HS-27A (cell line): Measurements from ENCODE around the gene HIVEP3.

Experiments used
- DNase-seq: peaks from one replicate; pipeline ENCODE4 v3.0.0-alpha.2; 2012; ENCODE audit warnings: low read depth, missing footprints

Gene HIVEP3

DNA sequence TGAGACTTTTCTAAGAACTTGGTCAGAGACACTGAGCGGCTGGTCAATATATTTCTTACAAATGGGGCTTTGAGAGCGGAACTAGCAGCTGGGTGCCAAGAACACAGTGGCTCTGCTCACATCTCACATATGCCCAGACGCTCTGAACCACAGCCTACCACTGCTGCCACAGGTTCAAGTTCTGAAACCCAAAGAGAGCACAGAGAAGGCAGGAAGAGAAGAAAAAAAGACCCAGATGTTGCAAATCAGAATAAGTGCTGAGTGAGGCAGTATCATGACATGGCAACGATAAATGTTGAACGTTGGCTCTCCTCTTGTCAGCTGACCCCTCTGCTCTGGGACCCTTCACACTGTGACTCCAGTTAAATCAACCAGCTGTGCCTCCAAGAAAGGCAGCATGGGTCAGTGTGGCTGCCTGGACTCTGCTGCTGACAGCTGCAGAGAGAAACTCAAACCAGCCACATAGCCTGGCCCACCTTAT lies 26.4 kb downstream of the HIVEP3 start:
- DNase-seq, result no peak

DNA sequence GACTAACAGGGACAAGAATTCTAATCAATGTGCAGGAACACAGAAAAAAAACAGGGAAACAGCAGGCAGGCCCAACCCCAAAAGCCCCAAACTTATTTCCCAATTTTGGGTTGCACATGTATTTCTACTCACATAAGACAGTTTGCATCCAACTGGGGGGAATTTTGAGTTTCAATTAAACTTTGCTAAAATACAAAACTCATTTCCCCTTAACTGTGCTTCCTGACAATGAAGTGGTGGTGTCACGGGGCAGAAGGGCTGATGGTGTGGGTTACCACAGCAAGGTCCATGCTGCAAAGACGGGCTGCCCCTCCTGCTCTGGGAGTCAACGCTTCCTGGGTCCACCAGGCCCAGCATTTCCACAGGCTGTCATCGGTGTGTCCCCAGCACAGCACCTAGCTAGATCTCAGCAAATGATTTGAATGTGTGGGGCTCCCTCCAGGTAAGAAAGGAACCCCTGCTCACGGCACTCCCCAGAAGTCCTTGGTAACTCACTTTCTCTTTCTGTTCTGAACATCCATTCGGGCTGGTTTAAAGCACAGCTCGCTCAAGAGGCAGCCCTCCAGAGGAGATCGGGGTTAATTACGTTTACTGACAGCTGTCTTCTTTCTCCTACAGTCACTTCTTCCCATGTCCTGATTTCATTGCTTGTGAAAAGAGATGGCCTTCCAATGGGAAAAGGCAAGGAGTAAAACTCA lies 27.4 kb downstream of the HIVEP3 start:
- DNase-seq, result no peak

DNA sequence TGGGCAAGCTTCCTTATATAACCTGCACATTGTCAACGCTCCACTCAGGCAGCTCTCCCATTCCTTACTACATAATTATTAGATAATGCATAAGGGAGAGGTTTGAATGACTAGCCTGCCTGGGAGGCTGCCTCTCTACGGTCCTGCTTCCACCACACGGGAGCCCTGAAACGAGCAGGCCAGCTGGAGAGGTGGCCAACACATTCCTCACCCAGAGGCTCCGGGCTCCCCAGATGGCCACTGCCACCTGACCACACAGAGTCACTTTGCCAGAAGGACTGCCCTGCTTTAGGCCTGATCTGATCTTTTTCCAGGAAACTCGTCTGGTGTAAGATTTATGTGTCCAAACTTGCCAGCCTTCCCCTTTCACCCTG lies 27.9 kb downstream of the HIVEP3 start:
- DNase-seq, result no peak

DNA sequence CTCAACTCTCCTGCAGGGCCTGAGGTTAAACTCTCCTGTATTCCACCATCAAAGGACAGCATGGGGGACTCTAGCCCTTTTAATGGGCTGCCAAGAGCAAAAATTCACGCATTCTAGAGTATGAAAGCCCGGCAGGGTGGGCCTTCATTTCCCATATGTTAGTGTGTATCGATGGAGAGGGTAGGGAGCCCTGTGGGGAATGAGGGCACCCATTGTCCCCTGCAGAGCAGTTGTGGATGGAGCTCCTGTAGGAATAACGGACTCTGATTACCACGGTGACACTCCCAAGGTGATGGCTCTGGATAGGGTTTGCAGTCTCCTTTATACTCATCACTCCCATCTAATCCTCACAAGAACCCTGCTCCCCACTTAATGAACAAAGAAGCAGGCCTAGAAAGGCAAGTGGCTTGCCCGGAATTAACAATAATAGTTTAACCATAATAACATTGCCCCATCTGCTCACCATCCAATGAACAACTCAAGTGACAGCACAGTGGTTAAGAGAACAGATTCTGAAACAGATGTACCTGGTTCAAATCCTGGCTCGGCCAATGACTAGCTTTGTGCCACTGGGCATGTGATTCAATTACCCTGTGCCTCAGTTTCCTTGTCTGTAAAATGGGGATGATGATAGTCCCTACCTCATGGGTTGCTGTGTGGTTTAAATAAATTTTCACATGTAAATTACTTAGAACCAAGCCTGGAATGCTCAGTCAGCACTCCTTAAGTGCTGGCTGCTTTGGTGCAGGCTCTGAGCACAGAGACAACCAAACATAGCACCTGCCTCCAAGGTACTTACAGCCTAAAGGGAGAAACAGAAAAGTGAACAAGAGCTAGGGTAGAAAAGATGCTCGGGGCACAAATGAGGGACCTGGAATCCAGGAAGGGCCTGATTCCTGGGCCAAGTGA lies 29.0 kb downstream of the HIVEP3 start:
- no peak for DNase-seq

DNA sequence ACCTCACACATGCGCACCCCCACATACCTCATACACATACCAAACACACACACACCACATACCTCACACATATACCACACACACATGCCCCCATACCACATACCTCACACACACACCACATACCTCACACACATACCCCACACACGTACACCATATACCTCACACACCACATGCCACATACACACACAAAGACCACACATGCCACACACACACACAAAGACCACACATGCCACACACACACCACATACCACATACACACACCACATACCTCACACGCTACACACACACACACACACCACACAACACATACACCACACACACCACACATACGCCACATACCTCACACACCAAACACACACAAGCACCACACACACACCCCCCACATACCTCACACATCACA lies 30.0 kb downstream of the HIVEP3 start:
- DNase-seq, result no peak

DNA sequence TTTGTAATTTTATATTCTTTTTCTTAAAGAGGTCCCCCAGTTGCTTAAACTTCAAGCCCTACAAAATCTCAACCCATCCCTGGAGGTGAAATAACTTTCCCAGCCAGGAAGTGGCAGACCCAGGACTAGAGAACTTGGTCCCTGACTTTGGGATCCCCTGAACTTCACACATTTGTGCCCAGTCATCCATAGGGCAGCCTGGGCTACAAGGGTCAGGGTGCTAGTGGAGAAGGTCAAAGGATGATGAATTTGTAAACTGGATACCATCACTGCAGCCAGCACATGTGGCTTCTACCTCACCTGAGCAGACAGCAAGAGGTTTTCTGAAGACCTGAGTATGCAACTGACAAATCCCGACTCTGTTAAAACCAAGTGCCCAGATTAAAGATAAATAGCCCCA lies 31.4 kb downstream of the HIVEP3 start:
- DNase-seq, result no peak

DNA sequence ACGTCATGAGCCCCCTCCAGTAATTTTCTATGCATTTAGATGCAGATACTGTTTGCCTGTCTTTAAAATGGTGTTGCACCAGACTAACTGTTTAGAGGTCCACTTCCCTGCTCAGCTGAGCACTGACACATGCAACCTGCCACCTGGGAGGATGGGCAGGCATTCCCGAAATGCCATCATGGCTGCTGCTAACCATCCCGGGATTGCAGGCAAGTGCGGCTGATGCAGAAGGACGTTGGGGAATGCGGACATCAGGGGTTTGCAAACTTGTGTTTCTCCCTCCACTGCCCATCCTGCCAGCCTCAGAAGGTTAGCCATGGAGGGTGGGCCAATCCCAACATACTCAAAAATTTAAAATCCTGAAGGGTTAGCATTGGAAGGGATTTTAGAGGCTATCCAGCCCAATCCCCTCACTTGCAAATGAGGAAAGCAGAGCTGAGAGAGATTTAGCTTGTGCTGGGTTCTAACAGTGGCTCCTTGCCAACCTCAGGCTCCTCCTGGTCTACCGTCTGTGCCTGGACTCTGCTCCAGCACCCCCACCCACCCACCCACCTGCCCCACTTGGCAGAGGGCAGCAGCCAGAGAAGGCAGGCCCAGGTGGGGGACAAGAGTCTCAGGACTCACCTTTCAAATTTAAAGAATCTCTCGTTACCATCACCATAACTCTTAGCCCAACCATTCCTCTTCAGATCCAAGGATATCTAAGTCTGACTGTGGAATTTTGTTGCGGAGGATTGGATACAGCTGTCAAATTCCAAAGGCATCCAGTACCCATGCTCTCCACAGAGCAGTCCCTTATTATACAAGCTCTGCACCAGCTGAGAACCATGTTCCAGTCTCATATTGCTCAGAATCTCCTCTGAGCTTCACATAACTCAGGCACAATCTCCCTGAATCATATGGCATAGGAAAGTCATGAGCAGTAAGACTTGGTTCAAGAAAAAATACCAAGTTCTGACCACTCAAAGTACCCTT lies 34.2 kb downstream of the HIVEP3 start:
- DNase-seq, result no peak

DNA sequence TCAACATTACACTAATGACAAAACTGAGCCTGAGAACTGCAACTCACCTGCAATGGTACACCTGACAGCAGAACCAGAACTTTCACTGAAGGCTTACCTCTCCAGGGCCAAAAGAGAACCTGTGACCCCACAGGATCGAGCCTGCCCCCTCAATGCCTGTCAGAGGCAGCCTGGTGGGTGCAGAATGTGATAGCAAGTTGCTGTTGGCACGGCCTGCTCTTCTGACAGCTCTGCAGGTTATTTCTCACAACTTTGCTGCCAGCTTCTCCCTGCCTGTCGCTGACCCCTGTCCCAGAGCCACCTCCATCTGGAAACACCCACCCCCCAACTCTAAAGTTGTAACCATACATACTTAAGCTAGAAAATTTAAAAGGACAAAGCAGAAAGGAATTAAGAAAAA lies 35.2 kb downstream of the HIVEP3 start:
- DNase-seq, result no peak

DNA sequence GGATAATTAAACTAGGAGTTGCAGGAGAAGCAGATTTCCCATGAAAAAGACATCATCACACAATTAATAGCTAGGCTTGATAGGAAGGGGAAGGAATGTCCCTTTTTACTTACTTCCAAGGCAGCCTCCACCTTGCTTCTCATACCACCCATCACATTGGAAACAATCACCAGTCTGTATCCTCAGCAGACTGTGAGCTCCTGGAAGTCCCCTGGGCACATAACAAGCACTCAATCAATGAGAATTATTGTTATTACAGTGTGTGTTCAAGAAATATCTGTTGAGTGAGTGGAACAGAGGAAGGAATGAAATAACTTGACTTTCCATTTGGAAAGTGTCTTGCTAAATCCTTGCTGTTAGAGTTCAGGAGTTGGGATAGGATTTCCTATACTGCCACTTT lies 36.2 kb downstream of the HIVEP3 start:
- DNase-seq, result no peak

DNA sequence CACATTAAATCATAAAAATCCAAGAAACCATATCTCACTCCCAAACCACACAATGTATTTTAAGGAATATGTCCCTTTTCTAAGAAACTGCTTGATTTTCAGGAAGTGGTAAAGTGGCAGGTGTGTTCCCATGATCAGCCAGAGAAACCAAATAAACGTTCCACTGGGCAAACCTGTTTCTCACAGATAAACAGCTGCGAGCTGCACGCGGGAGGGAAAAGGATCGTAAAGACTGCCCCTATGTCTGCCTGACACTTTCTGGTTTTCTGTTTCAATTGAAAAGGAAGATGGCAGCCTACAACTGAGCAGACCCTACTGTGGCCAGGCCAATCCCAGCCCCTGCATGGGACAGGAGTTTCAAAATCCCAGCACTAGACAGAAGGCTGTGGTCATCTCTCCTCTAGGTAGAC lies 36.6 kb downstream of the HIVEP3 start:
- DNase-seq, result no peak

DNA sequence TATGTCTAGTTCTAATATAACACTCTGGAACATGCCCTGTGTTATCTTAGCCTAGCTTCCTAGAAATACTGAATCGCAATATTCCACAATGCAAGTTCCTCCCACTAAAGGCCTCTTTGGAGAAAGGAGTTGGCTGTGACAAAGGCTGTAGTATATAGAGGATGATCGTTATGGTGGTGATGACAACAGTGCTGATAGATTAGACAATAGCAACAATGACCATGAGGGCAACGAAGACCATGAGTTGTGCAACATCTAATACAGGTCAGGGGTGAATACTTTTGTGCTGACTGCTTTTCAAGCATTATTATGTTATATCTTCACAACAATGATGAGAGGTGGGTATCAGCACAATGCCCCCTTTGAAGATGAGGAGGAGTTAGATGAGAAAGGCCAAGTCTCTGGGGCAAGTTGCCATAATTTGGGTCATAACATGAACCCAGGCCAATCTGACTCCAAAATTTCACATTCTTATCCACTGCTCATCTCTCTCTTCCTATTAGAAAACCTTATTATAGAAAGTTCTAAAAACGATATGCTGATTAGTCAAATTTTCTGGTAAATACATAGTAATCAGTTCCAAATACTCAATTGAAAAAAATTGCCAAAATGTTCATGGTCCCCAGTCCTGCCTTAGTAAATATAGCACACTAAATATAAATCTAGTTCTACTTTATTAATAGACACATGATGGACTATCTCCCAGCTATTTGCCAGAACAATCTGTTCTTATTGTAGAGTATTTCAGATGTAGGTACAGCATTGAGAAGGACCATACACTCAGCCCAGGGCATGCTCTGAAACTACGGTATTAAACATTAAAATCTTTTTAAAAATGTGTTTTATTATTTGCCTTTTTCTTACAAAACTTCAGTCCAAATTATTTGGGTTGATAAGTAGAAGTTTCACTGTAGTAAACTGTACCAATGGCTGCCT lies 37.5 kb downstream of the HIVEP3 start:
- no peak for DNase-seq

DNA sequence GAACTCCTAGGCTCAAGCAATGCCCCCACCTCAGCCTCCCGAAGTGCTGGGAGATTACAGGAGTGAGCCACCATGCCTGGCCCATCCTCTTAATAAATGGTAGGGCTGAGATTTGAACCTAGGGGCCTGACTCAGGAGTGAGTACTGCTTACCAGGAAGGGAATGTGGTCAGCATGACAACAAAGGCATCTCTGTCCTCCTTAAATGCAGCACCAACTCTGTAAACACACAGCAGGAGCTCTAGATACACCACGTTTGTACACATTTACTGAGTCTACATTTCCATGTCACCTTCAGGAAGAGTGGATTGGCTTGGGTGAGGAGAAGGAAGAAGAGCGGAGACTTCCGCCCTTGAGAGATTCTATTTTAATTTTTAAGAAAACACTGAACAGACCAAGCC lies 38.5 kb downstream of the HIVEP3 start:
- DNase-seq, result no peak

DNA sequence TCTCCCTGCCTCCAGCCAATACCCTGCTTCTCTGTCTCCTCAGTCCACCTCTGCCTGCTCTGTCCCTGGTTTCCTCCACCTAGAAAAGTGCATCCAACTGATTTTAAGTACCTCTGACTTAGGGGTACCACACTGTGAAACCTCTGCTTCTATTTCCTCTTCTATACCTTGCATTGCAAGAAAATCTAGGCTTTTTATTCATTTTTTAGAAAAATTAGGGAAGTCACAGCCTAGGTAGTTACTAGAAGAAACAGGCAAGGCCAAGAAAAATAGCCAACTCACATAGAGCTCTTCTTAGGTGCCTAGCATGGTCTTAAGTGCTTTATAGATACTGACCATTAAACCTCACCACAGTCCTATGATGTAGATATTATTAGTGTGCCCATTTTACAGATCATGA lies 39.1 kb downstream of the HIVEP3 start:
- DNase-seq, result no peak

DNA sequence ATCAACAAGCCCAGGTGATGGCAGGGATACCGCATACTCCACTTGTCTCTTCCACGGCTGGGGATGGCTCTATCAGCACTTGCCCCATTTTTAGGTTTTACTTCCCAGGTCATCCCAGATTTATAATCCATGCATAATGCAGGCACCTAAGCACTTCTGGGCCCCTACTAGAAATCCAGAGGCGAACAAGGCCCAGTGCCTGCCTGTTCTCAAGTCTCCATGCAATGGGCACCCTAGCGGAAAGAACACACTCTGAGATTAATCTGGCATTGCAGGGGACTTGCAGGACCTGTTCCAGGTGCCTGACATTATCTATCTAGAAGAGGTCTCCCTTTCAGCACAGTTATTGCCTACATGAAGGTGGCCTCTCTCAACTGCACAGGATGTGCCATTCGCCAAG lies 39.8 kb downstream of the HIVEP3 start:
- DNase-seq, result no peak

DNA sequence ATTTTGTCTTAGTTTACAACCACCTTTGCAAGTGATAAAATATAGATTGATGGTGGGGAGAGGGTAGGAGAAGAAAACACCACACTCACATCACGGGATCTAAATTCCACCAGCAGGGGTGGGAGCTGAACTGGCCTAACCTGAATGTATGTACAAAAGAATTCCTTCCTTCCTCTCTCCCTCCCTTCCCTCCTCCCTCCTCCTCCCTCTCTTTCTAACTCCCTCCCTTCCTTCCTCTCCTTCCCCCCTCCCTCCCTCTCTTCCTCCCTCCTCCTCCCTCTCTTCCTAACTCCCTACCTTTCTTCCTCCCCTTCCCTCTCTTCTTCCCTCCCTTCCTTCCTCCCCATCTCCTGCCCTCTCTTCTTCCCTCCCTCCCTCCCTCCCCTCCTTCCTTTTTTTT lies 40.2 kb downstream of the HIVEP3 start:
- DNase-seq, result no peak

DNA sequence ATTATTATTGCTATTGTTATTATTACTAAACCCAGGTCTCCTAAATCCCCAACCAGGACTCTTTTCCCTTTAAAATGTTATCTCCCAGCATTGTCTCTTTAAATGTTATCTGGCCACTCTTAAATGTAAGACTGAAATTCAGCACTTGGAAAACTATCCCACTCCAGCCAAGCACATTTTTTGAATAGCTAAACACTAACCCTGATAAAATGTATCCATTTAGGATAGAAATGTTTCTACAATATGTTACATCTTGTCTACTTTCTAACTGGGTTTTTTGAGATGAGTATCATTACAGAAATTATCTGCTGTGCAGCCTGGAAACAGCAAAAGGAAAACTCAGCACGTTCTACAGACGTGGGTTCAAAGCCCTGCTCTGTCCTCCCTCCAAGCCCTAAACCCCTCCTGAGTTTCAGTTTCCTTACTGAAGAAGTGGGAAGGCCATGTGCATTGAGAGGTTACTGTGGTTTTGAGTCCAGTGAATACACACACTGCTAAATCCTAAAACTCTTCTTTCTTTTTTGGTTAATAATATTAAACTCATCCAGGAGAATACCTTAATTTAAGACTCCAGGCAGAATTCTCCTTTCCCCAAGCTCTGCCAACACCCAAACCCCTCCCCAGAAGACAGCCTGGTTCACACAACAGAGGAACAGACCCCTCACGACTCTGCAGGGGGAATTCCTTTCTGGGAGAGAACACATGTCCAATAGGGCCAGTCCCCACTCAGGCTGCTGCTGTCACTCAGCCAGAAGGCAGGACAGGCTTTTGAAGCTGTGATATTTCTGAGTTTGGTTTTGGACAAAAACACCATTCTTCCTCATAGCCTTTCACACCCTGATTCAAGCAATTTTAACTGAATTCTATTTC lies 41.9 kb downstream of the HIVEP3 start:
- DNase-seq, result no peak

DNA sequence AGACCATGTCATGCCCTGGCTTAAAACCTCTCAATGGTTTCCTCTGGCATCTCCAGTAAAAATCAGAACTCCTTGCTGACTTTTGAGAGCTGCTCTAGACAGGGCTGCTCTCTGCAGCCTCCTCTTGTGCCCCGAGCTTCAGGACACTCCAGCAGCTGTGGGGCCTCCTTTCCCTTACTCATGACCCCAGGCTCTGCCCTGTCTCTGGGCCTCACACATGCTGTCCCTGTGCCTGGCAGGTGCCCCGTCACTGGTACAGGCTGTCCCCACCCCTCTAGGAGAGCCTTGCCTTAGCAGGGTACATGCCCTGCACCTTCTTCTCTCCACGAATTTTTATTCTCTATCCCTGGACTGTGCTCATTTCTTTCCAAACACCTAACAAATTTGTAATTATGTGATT lies 43.2 kb downstream of the HIVEP3 start:
- DNase-seq, result no peak

DNA sequence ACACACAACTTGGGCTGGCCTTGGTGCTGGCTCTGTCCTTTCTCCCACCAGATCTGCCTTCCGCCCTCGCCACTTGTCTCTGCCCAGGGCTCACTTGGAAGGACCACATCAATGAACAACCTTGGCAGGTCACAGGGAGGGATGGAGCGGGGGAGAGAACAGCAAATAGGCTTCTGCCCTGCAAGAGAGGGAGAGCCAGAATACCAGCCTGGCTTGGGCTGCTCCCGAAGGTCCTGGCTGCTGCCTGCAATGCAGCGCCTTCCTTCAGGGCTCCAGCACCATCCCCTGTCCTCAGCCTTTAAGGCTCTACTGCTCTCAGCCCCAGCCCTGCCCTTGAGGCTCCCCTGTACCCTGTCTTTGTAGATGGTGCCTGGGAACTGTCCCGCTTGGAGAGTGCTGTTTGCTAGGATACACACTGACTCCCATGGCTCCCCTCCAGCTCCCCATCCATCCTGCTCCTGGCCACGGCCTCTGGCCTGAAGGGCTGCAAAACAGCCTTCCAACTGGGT lies 43.8 kb downstream of the HIVEP3 start:
- DNase-seq, result no peak

DNA sequence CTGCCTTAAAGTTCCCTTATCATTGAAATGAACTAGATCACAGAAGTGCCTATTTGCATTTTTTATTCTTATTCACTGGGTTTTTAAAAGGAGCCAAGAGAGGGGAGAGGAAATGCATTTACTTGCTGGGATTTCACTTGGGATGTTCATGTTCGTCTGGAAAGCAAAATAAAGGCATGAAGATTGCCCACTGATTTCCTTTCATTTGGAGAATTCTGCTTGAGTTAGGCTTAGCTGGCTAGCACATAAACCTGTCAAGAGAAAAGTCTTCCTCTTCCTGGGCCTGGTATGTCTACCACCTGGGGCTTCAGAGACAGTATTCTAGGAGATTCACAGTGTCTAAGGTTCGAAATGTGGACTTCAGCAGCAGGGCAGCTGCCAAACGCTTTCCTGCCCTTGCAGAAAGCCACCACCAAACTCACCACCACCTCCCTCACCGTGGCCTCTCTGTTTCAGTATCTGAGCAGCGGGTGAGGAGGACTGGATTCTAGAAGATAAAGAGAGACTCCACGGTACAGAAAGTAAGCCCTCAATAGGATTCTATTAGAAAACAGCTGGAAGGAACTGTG lies 44.5 kb downstream of the HIVEP3 start:
- DNase-seq, result no peak

DNA sequence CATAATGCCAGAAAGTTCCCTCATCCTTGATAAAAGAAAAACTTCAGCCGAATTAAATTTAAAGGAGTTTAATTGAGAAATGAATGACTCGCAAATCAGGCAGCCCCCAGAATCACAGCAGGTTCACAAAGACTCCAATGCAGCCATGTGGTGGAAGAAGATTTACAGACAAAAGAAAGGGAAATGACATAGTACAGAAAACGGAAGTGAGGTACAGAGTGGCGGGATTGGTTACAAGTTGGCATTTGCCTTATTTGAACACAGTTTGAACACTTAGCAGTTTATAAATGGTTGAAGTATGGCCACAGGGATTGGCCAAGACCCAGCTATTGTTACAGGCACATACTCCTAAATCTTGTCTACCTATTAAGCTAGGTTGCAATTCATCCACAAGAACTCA lies 46.6 kb downstream of the HIVEP3 start:
- no peak for DNase-seq
